Activated T-cell treated with anti-CD3 and anti-CD28 coated beads for 4 hours (primary cell): Measurements from ENCODE around the gene IFNA4.
"Not testable (repeated sequence)": the region's sequence is repeated elsewhere in the genome, so short reads cannot be mapped to it uniquely, and the experiment has no call there.

Experiments
- DNase-seq: peaks from one replicate; pipeline ENCODE4 v3.0.0-alpha.2; 2020

The IFNA4 gene

GRCh38 chr9:21187487-21187886 lies at the start of gene IFNA4:
IFNA4 (minus strand) TSS chr9:21187587; CDS start chr9:21187531, 56 bp downstream.
- DNase-seq: not testable (repeated sequence)

GRCh38 chr9:21236360-21236714 lies 49.0 kb upstream of the IFNA4 start:
- DNase-seq: not testable (repeated sequence)

- not testable (repeated sequence) for DNase-seq
Measured at GRCh38 chr9:21235468-21236359, 48.3 kb upstream of the IFNA4 start.

GRCh38 chr9:21234153-21234687 lies 46.8 kb upstream of the IFNA4 start:
- no peak for DNase-seq

GRCh38 chr9:21233258-21233657 lies 45.9 kb upstream of the IFNA4 start:
- DNase-seq: no peak

- DNase-seq: no peak
Measured at GRCh38 chr9:21228122-21228521, 40.7 kb upstream of the IFNA4 start, which contains the start of gene IFNA17. IFNA17 (minus strand) TSS chr9:21228222; CDS start chr9:21228173, 49 bp downstream.

- not testable (repeated sequence) for DNase-seq
Measured at GRCh38 chr9:21217211-21217610, 29.8 kb upstream of the IFNA4 start, which contains the start of gene IFNA16. IFNA16 (minus strand) TSS chr9:21217311; CDS start chr9:21217305, 6 bp downstream.

- not testable (repeated sequence) for DNase-seq
Measured at GRCh38 chr9:21213411-21214326, 26.3 kb upstream of the IFNA4 start.

GRCh38 chr9:21212160-21212559 lies 24.8 kb upstream of the IFNA4 start:
- DNase-seq: not testable (repeated sequence)

- DNase-seq: not testable (repeated sequence)
Measured at GRCh38 chr9:21210782-21211181, 23.4 kb upstream of the IFNA4 start.

- no peak for DNase-seq
Measured at GRCh38 chr9:21210311-21210710, 22.9 kb upstream of the IFNA4 start.

- DNase-seq: not testable (repeated sequence)
Measured at GRCh38 chr9:21207043-21207442, 19.7 kb upstream of the IFNA4 start, which contains the start of gene IFNA10. IFNA10 (minus strand) TSS chr9:21207143; CDS start chr9:21207097, 46 bp downstream.

GRCh38 chr9:21205204-21205603 lies 17.8 kb upstream of the IFNA4 start:
- no peak for DNase-seq

GRCh38 chr9:21202105-21202504 lies 14.7 kb upstream of the IFNA4 start, which contains the start of gene IFNA7:
IFNA7 (minus strand) TSS chr9:21202205; CDS start chr9:21202165, 40 bp downstream.
- DNase-seq: not testable (repeated sequence)

- DNase-seq: peak; percentile 19
Measured at GRCh38 chr9:21194867-21195776, 7.7 kb upstream of the IFNA4 start.

- not testable (repeated sequence) for DNase-seq
Measured at GRCh38 chr9:21182810-21183736, 4.3 kb downstream of the IFNA4 start.

GRCh38 chr9:21174671-21175070 lies 12.7 kb downstream of the IFNA4 start:
- DNase-seq: no peak

GRCh38 chr9:21172156-21172555 lies 15.2 kb downstream of the IFNA4 start:
- DNase-seq: no peak

GRCh38 chr9:21171351-21171750 lies 16.0 kb downstream of the IFNA4 start:
- DNase-seq: no peak

GRCh38 chr9:21166560-21166959 lies 20.8 kb downstream of the IFNA4 start, which contains the start of gene IFNA21:
IFNA21 (minus strand) TSS chr9:21166660; CDS start chr9:21166612, 48 bp downstream.
- not testable (repeated sequence) for DNase-seq
